DMS79 (cell line): Measurements from ENCODE around the gene PCBP2.
A peak's percentile ranks its signal among the peaks of the same experiment; 100 is the strongest.
"Not testable (repeated sequence)": the region's sequence is repeated elsewhere in the genome, so short reads cannot be mapped to it uniquely, and the experiment has no call there.

Experiments
- DNase-seq: peaks from one replicate; lab custom pipeline; 2025; lab: John Stamatoyannopoulos, UW

PCBP2 gene

DNA sequence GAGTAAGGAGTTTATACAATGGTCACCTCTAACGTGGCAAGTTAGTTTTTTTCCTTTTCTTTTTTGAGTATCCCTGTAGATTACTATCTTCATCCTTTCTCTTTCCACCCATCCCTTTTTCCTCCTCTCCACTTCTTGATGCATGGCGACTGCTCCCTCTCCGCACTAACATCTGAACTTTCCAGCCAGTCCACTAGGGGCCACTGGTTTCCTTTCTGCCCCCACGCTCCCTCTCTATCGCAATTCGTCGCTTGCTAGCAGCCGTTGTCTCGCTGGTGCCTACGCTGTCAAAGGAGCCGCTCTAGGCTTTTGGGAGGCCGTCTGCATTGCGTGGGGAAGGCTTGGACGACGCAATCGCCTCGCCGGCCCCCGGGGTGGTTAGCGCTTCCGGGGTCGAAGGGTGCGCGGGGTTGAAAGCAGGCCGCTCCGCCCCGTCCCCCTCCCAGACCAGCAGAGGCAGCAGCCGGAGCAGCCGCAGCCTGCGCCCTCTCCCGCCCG lies at the start of gene PCBP2:
PCBP2 (plus strand) TSS at position 442 of the 498 bp plus-strand sequence. CDS start 2,699 bp downstream, outside the sequence.
- DNase-seq = peak; percentile 93

DNA sequence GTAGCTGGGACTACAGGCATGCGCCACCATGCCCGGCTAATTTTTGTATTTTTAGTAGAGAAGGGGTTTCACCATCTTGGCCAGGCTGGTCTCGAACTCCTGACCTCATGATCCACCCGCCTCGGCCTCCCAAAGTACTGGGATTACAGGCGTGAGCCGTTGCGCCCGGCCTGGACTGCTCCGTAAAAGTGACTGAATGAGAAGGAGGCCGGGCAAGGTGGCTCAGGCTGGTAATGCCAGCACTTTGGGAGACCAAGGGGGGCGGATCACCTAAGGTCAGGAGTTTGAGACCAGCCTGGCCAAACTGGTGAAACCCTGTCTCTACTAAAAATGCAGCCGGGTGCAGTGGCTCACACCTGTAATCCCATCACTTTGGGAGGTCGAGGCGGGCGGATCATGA lies 49.6 kb upstream of the PCBP2 start:
- DNase-seq = not testable (repeated sequence)

DNA sequence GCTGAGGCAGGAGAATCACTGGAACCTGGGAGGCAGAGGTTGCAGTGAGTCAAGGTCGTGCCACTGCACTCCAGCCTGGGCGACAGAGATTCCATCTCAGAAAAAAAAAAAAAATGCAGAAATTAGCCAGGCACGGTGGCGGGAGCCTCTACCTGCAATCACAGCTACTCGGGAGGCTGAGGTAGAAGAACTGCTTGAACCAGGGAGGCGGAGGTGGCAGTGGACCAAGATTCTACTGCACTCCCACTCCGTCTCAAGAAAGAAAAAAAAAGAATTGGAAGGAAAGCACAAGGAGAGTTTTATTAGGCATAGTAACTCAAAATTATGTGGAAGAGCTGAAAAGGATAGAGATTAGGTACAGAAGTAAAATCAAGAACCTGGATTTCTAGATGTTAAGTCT lies 49.0 kb upstream of the PCBP2 start:
- no peak for DNase-seq

DNA sequence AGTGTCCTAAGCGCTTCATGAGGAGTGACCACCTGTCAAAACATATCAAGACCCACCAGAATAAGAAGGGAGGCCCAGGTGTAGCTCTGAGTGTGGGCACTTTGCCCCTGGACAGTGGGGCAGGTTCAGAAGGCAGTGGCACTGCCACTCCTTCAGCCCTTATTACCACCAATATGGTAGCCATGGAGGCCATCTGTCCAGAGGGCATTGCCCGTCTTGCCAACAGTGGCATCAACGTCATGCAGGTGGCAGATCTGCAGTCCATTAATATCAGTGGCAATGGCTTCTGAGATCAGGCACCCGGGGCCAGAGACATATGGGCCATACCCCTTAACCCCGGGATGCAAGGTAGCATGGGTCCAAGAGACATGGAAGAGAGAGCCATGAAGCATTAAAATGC lies 41.0 kb upstream of the PCBP2 start:
- no peak for DNase-seq

DNA sequence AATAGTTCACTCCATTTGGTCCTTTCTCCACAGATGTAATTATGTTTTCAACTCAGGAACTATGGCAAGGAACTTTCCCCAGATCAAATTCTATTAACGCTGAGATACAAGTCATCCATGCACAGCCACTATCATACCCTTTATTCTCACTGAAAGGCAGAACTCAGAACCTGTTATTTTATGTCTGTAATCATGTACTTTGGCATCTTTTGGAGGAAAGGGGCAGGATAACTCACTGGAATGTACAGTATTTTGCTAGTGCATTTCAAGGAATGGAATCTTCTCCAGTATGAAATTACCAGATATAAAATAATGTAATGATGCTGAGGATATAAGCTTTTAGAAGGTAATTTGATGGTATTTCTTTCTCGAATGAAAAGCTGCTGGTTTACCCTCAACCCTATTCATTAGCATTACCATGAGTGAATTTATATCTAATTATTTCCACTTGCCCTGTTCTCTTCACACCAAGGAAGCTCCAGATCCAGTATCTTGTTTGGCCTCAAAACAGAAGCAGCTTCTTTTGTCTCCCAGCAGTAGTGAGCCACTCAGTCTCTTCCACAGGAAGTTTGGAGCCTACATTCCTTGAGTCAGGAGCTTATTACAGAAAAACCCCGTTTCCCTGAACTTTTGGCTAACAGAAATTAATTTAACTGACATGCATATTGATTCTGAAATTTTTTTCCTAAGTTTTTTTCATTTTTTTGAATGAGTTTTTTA lies 38.3 kb upstream of the PCBP2 start:
- DNase-seq = no peak

DNA sequence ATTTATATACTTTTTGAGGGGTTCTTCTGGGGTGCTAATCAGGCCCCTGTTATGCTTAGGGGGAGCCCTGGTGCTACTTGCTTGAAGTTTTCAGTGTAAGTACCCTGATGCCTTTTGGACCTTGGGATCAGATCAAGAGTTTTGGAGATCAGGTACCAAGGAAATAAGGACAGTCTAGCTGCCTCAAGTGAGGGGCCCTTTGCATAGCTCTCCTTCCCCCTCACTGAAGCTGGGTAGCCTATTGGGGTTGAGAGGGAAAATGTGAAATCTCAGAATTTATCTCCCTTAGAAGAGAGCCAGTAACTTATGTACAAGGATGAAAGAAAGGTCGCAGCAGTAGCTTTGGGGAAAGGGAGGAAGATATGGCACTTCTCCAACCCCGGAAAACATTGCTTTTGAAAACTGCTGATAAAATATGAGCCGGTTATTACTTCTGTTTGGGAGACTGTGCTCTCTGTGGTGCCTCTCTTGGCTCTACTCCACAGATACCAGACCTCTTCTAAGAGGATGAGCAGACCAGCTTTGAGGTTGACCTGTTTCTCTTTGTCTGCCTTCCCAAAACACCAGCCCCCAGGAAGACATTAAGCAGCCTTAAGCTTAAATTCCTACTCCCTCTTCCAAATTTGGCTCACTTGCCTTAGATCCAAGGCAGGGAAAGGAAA lies 37.0 kb upstream of the PCBP2 start:
- no peak for DNase-seq

DNA sequence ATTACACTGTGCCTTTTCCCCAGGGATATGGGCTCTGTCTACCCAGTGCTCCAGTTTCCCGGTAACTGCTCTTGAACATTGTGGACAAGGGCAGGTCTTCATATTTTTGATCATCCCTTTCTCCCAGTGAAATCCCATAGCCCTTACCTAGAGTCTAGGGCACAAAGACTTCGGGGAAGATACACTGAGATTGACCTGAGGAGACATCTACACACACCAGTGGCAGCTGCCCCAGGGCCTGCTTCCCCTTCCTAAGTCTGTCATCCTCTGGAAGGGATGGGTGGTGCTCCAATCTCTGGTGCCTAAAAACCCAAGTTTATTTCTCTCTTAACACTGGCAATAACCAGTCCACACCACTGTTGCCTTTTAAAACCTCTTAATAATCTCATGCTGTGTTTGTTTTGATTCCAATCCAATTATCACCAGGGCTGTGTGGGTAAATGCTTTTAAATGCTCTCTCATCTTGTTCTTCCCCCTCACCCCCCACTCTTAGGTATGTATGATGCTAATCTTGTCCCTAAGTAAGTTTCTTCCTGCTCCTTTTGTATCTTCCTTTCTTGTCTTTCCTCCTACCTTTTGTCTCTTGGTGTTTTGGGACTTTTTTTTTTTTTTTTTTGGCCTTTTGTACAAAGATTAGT lies 36.0 kb upstream of the PCBP2 start:
- not testable (repeated sequence) for DNase-seq

DNA sequence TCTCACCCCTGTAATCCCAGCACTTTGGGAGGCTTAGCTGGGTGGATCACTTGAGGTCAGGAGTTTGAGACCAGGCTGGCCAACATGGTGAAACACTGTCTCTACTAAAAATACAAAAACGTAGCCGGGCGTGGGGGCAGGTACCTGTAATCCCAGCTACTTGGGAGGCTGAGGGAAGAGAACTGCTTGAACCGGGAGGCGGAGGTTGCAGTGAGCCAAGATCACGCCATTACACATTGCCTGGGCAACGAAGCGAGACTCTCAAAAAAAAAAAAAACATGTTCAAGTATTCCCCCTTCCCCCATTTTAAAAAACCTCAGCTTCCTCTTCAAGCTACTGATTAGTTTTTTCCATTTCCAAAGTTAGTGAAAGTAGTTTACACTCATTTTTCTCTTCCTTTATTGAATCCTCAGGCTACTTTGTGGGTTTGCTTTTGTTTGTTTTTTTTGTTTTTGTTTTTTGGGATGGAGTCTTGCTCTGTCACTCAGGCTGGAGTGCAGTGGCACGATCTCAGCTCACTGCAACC lies 34.5 kb upstream of the PCBP2 start:
- DNase-seq = not testable (repeated sequence)

DNA sequence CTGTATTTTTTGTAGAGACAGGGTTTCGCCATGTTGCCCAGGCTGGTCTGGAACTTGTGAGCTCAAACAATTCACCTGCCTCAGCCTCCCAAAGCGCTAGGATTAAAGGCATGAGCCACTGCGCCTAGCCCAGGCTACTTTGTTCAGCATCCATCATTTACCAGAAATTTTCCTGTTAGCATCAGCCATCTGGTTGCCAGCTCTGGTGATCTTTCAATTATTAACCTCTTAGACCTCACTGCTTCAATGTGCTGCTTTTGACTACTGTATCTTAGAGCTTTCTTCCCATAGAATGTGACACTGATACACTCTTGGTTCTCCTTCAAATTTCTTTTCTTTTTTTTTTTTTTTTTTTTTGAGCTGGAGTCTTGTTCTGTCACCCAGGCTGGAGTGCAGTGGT lies 33.7 kb upstream of the PCBP2 start:
- DNase-seq = no peak

DNA sequence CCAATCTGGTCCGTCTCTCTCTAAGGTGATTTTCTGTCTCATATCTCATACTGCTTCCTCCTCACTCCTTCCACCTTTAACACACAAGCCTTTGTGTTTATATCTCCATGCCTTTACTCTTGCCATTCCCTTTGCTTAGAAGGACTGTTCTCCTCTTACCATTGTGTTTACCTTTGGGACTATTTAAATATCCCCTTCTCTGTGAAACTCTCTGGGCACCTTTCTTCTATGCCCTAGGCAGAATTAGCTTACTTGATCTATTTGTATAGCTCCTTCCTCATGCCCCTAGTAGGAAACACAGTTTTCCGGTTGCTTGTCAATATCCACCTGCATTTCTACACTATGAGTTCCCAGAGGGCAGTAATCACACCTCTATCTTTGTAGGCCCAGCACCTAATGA lies 32.1 kb upstream of the PCBP2 start:
- DNase-seq = no peak

DNA sequence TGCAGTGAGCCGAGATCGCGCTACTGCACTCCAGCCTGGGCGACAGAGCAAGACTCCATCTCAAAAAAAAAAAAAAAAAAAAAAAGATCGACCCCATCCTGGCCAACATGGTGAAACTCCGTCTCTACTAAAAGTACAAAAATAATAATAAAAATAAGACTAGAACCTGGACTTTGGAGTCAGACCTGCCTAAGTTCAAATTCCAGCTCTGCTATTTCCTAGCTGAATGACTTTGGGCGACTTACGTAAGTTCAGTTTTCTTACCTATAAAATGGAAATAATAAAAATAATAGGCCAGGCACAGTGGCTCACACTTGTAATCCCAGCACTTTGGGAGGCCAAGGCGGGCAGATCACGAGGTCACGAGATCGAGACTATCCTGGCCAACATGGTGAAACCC lies 29.7 kb upstream of the PCBP2 start:
- not testable (repeated sequence) for DNase-seq

DNA sequence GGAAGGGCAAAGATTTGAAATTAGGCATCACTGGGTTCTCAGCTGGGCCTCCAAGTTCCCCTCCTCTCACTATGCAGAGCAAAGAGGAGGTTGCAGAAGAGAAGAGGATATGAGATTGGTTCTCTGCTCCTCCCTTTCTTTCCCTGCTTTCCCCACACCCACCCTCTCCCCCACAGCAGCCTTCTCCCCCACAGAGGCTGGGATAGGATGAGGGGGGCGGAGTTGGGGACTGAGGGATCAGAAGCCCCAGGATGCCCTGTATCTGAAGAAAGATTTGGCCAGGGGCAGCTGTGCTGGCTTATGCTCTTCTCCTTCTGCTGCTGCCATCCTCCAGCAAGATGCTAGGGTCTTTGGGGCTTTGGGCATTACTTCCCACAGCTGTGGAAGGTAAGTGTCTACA lies 28.3 kb upstream of the PCBP2 start, which contains the start of gene AMHR2:
AMHR2 (plus strand) TSS at position 259 of the 400 bp plus-strand sequence; CDS start at position 339, 80 bp downstream.
- no peak for DNase-seq

DNA sequence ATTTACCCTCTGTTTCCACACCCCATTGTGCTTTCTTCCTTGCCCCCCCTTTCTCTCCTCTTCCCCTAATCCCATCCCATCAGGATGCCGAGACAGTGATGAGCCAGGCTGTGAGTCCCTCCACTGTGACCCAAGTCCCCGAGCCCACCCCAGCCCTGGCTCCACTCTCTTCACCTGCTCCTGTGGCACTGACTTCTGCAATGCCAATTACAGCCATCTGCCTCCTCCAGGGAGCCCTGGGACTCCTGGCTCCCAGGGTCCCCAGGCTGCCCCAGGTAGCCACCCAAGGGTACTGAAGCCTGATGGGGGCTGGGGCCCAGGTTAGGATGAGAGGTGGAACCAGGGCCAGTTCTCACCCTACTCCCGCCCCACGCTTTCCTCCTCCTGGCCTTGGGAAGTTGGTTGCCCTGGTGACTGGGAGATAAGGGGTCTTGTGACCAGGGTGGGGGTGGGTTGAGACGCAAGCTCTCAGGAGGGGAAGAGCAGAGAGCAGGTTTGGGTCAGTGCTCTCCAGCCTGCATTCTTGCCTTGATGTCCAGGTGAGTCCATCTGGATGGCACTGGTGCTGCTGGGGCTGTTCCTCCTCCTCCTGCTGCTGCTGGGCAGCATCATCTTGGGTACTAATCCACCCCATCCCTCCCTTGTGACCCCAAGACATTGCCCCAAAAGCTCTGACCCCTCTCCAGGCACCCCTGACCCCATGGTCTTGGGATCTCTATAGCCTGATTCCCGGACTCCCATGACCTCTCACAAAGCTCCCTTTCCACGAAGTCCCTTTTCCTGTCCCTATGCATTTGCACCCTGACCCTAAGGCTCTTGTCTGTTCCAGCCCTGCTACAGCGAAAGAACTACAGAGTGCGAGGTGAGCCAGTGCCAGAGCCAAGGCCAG lies 27.0 kb upstream of the PCBP2 start:
- no peak for DNase-seq

DNA sequence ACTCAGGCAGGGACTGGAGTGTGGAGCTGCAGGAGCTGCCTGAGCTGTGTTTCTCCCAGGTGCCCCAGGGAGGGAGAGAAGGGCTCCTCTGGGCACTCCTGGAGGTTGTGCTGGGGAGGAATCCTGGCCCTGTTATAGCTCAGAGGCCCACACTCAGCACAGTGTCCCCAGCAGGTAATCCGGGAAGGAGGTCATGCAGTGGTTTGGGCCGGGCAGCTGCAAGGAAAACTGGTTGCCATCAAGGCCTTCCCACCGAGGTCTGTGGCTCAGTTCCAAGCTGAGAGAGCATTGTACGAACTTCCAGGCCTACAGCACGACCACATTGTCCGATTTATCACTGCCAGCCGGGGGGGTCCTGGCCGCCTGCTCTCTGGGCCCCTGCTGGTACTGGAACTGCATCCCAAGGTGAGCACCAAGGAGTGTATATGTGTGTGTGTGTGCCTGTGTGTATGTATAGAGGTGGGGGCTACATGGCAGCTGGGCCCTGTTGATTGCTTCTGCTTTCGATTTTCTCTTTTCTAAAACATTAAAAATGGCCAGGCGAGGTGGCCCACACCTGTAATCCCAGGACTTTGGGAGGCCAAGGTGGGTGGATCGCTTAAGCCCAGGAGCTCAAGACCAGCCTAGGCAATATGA lies 26.3 kb upstream of the PCBP2 start:
- no peak for DNase-seq

DNA sequence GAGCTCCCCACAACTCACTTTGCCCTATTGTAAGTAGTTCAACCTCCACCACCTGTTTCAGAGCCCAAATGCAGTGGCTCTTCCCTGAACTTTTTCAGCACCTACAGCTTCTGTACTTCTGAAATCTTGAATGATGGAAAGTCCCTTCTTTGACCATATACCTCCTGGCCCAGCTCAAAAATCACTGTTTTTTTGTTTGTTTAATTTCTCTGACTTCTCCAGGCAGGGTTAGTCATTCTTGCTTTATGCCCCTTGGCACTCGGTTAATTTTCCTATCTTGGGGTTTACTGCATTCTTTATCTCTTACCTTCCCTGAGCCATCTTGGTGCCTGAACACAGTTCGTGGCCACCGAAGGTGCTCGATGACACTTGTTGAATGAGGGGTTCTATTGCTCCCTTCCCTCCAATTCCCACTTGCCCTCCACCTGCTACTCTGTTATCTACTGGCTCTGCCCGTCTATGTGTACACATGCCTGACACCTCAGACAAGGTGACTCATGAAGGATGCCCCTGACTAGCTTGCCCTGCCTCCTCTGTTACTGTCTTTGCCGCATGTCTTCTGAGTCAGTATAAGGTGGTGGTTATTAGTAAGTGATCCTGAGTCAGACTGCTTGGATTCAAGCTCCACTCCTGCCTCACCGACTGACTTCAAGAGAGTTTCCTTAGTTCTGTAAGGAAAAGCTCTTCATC lies 23.9 kb upstream of the PCBP2 start:
- no peak for DNase-seq

DNA sequence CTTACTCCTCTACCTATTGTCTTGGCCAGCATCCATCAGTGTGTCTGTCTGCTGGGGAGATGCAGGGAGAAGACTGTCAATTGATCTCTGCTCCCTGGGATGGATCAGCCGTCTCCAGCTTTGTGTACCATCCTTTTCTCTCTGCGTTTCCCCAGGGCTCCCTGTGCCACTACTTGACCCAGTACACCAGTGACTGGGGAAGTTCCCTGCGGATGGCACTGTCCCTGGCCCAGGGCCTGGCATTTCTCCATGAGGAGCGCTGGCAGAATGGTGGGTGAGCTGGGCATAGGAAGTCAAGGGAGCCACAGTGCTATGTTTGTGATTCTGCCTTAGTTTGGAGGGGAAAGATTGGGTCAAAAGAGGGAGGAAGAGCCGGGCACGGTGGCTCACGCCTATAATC lies 23.2 kb upstream of the PCBP2 start:
- no peak for DNase-seq

DNA sequence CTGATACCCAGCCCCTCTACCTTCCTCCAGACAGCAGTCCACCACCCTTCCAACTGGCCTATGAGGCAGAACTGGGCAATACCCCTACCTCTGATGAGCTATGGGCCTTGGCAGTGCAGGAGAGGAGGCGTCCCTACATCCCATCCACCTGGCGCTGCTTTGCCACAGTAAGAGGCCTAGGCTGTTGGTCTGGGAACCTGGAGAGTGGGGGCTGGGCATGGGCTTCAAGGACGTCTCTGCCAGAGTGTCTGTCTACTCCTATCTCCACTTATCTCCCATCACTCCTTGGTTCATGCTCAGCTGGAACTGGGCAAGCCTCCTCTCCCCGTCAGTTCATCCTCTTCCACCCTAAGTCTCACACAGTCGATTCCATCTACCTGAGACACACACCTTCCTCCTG lies 21.8 kb upstream of the PCBP2 start:
- DNase-seq = no peak

DNA sequence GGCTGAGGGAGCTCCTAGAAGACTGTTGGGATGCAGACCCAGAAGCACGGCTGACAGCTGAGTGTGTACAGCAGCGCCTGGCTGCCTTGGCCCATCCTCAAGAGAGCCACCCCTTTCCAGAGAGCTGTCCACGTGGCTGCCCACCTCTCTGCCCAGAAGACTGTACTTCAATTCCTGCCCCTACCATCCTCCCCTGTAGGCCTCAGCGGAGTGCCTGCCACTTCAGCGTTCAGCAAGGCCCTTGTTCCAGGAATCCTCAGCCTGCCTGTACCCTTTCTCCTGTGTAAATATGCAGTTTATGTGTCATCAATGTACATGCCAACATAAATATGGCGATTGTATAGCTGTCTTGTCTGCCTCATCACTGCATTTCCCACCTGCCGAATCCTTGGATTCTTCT lies 20.7 kb upstream of the PCBP2 start:
- DNase-seq = no peak

DNA sequence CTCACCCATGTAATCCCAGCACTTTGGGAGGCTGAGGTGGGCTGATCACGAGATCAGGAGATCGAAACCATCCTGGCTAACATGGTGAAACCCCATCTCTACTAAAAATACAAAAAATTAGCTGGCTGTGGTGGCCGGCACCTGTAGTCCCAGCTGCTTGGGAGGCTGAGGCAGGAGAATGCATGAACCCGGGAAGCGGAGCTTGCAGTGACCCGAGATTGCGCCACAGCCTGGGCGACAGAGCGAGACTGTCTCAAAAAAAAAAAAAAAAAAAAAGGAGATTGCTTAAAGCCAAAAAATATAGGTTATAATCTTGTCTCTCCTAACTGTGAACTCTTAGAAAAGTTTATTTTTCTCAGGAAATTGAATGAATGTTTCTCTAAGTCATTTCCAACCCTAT lies 16.6 kb upstream of the PCBP2 start:
- DNase-seq = not testable (repeated sequence)

DNA sequence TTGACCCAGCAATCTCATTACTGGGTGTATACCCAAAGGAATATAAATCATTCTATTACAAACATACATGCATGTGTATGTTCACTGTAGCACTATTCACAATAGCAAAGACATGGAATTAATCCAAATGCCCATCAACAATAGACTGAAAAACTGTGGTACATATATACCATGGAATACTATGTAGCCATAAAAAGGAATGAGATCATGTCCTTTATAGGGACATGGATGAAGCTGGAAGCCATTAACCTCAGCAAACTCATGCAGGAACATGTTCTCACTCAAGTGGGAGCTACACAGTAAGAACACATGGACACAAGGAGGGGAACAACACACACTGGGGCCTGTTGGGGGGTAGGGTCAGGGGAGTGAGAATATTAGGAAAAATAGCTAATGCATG lies 12.3 kb upstream of the PCBP2 start:
- not testable (repeated sequence) for DNase-seq
